Stimulated activated CD8-positive, alpha-beta memory T cell treated with anti-CD3 and anti-CD28 coated beads, Interleukin-15, amount 100 ng/mL, for 48 hours (primary cell): Measurements from ENCODE around the gene ZNF555.
A peak's percentile ranks its signal among the peaks of the same experiment; 100 is the strongest.
"Not testable (repeated sequence)": the region's sequence is repeated elsewhere in the genome, so short reads cannot be mapped to it uniquely, and the experiment has no call there.

Source experiments
- DNase-seq, 2 donors: peaks; one replicate each; pipeline ENCODE4 v3.0.0-alpha.2; 2020; ENCODE audit warnings: low read depth in 2 of 2

ZNF555 gene

DNA sequence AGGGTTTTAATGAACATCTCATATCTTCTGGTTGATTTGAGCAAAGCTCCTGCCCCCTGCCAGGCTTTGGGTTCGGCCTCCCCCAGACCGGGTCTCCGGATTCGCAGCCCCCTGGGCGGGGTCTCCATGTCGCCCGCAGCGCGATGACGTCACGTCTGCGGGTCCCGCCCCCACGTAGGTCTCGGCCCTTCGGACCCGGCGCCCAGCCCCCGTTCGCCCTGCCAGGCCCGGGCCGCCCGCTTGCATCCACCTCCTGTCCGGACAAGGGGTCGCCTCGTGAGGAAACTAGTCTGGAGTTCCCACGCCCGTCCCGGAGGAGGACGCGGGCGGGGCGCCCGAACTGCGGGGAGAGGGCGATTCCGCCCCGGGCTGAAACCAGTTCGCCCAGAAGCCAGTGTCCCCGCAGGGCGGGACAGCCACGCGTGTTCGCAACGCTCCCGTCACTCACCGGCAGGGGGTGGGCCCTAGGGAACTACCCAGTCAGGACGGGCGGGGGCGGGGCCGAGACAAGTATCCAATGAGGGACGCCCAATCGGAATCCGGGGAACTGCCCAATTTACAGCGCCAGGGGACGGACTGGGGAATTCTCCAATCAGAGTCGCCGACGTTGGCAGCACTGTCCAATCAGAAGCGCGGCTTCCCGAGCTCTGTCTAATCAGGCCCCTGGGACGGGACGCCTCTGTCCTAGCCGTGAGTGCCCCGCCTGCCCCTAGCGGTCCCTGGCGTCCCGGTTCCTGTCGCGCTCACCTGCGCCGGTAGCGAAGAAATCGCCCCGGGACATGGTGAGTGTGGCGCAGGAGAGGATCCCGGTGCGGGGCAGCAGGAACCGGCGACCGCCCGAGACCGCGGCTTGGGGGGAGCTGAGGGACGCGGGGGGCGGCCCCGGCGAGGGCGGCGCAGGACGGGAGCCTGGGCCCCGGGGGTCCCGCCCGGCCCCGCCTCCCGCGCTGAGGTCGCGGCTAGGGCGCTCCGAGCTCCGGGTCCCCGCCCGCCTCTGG is at the start of gene ZNF555:
Gene ZNF555 (plus strand): TSS at position 682 of the 998 bp plus-strand sequence. CDS start 98 bp downstream, at position 780.
- DNase-seq, result peak; percentile 95

DNA sequence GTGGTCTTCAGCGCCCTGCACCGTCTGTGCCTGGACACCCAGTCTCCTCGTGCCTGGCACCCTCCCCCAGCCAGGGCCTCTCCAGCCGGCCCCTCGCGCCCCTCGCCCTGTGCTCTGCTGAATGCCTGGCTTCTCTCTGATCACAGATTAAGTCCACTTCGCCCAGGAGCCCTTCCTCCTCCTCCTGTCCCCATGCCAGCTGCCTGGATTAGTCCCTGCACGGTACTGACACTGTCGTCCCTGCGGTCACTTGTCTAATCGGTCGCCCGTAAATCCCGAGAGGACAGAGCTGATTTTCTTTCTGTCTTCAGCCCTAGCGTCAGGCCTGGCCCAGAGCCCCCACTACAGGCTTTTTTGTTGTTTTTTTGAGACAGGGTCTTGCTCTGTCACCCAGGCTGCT is 49.4 kb upstream of the ZNF555 start:
- DNase-seq, result no peak

DNA sequence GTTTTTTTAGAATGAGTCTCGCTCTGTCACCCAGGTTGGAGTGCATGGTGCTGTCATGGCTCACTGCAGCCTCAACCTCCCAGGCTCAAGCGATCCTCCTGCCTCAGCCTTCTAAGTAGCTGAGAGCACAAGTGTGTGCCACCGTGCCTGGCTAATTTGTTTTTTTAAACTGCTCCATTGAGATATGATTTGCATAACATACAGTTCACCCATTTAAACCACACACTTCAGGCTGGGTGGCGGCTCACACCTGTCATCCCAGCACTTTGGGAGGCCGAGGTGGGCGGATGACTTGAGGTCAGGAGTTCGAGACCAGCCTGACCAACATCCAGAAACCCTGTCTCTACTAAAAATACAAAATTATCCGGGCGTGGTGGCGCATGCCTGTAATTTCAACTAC is 48.6 kb upstream of the ZNF555 start:
- not testable (repeated sequence) for DNase-seq

DNA sequence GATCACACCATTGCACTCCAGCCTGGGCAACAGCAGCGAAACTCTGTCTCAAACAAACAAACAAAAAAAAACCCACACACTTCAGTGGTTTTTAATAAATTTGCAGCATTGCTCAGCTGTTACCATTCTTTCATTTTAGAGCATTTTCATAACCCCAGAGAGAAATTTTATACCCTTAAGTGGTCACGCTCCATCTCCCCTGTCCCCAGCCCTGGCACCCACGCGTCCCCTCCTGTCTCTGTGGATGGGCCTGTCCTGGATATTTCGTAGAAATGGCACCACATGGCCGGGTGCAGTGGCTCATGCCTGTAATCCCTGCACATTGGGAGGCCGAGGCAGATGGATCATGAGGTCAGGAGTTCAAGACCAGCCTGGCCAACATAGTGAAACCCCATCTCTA is 48.1 kb upstream of the ZNF555 start:
- DNase-seq, result no peak

DNA sequence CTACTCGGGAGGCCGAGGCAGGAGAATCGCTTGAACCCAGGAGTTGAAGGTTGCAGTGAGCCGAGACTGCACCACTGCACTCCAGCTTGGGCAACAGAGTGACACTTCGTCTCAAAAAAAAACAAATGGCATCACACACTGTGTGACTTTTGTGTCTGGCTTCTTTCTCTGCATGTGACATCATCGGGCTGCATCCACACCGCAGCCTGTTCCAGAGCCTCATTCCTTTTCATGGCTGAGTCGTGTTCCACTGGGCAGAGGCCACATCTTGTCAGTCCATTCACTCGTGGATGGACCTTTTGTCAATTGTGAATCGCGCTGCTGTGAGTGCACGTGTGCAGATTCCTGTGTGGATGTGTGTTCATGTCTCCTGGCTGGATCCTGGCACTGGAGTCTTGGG is 47.7 kb upstream of the ZNF555 start:
- DNase-seq, result no peak

DNA sequence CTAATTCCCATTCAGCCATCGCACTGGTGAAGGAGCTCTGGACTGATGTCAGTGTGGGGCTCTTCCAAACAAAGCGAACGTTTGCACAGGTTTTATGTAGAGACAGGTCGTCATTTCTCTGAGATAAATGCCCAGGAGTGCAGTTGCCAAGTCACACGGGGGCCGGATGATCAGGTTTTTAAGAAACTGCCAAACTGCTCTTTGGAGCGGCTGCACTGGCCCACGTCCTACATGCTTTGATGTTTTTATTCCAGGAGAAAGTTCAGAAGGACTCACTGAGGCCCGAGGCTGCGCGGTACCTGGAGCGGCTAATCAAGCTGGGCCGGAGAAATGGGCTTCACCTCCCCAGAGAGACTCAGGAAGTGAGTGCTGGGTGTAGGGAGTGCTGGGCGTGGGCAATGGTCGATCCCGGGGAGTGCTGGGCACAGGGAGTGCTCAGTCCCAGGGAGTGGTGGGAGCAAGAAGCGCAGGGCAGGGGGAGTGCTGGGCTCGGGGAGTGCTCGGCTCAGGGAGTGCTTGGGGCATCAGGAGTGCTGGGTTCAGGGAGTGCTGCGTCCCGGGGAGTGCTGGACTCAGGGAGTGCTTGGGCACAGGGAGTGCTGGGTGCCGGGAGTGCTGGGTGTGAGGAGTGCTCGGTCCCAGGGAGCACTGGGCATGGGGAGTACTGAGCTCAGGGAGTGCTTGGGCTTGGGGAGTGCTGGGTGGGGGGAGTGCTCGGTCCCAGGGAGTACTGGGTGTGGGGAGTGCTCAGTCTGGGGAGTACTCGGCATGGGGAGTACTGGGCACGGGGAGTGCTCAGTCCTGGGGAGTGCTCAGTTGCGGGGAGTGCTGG is 45.2 kb upstream of the ZNF555 start:
- DNase-seq, result no peak

DNA sequence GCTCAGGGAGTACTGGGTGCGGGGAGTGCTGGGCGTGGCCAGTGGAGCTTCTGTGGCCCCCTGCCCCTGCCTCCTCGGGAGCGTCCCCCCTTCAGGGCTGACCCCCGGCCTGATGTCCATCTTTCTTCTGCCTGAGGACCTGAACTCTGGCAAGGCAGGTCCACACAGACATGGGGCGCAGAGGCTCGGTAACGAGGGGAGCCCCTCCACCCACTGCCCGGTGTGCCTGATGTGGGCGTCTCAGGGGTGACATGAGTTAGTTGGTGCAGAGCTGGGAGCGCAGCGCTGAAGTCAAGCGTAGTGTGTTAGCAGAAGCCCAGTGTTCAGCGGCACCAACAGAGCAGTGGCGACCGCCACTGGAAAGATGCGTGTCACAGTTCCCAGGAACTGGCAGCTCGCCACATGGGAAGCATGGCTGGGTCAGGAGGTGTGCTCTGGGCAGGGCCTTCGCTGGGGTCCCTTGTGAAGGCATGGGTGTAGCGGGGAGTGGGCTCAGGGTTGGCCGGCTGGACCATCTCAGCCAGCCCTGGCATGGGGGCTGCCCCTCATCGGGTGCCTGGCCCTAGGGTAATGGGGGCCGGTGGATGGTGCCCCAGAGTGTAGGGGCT is 44.5 kb upstream of the ZNF555 start:
- no peak for DNase-seq

DNA sequence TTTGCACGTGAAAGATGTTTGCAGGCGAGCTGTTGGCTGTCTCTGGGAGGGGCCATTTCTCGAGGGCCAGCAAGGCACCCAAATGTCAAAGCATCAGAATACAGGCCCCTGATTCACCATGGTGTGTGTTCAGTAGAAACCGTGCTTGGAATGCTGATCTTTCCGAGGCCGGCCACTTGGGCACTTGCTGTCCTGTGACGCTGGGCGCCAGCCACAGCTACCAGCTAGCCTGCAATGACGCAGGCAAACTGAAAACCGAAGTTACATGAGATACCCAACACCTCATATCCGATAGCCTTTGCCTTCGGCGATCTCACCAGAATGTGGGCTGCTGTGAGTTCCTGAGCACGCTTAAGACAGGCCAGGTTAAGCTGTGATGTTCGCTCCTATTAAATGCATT is 44.0 kb upstream of the ZNF555 start:
- DNase-seq, result no peak

DNA sequence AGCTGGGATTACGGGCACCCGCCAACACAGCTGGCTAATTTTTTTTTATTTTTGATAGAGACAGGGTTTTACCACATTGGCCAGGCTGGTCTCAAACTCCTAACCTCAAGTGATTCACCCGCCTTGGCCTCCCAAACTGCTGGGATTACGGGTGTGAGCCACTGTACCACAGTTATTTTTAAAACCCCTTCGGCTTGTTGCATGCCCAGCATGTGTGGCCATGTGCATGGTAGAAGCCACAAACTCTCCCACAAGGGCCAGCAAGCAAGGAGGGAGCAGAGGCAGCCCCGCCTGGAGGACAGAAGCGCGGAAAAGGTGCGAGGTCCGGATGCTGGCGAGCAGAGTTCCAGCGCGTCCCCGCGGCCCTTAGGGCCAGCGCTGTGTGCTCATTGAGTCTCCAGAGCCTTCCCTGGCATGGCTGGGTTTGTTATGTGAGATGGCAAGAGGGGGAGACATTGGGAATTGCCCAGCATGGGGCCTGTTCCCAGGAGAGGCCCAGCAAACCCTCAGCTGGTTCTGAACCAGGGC is 43.1 kb upstream of the ZNF555 start:
- no peak for DNase-seq

DNA sequence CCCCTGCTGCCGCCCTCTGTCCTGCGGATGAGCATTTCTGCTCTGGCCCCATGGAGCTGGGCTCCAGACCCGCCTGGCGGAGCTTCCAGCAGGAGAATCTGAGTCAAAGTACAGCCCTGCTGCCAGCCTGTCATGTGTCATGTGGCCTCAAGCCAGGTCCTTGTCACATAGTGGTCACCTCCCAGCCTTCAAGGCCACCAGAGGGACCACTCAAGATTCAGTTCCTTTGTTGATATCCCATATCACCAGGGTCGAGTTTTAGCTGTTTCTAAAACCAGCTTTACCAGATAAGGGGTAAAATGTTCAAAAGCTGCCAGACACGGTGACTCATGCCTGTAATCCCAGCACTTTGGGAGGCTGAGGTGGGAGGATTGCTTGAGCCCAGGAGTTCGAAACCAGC is 42.5 kb upstream of the ZNF555 start:
- no peak for DNase-seq

DNA sequence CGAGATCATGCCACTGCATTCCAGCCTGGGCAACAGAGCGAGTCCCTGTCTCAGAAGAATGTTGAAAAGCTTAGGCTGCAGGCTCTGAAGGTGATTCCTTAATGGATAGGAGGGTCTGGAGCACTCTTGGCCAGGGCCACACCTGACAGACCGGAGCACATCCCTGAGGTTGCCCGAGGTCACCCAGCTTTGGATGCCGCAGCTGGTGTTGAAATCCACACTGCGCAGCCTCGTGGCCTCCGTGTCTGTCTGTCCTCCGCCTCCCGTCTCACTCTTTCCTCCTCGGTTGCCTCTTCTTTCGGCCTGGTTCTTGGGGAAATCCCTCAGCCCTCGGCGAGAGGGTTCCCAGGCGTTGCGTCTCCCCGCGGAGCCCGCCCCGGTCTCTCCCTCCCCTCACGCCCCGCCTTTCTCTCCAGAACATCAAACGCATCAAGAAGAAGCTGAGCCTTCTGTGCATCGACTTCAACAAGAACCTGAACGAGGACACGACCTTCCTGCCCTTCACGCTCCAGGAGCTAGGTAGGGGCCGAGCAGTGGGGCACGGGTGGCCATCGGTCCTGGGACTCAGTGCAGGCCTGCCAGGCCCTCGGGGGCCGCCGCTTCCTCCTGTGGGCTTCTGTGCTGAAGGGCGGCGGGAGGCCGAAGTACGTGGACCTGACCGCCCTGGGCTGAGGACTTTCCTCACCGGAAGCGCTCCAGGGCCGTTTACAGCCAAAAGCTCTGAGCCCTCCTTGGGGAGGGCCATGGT is 41.8 kb upstream of the ZNF555 start:
- DNase-seq, result no peak

DNA sequence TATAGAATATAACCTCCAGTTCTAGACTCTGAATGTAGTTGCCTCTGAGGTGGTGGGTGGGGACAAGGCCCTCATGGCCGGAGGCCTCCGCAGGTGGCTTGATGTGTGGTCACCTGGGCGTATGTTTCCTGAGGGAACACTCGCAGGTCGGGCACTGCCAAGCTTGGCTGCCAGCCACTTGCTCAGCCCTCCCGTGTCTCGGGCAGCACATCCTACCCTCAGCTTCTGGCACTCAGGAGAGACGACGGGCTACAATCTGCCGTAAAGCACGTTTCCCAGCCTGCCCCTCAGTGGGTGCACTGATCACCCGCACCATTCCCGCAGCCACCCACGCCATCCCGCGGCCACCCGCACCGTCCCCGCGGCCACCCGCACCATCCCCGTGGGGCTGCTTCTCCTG is 40.8 kb upstream of the ZNF555 start:
- no peak for DNase-seq

DNA sequence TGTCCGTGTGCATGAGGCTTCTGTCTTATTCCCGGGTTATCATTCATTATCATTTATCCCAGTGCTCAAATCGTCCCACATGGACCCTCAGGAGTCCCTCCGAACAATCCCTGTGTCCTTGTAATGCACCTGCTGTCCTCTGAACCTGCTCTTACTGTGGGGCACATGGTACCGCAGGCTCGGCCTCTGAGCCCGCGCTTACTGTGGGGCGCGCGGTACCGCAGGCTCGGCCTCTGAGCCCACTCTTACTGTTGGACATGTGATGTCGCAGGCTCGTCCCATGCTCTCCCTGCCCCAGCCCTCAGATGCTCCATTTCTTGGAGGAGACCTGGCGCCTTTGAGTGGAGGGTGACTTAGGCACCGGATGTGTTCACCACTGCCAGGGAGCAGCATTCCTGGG is 38.4 kb upstream of the ZNF555 start:
- DNase-seq, result no peak

DNA sequence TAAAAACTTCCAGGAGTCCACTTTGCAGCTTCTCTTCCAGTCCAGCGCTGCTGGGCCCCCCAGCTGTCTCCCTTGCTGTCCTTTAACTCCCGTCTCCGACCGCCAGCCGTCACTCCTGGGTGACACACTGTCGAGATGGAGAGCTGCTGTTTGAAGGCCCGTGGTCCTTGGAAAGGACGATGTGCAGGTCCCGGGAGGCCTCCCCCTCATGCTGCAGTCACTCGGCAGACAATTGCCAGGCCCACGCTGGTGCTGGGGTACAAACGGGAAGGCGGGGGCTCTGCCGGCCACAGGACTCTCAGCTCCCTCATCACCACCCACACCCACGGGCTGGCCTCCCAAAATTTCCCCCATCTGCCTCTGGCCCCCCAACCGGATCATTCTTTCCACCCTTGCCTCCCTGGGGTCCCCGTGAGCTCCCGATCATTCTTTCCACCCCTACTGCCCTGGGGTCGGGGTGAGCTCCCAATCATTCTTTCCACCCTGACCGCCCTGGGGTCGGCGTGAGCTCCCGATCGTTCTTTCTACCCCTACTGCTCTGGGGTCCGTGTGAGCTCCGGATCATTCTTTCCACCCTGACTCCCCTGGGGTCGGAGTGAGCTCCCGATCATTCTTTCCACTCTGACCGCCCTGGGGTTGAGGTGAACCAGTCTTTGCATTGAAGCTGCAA is 37.7 kb upstream of the ZNF555 start:
- no peak for DNase-seq

GRCh38 chr19:2804156-2805004 is 36.9 kb upstream of the ZNF555 start:
- DNase-seq, result no peak

DNA sequence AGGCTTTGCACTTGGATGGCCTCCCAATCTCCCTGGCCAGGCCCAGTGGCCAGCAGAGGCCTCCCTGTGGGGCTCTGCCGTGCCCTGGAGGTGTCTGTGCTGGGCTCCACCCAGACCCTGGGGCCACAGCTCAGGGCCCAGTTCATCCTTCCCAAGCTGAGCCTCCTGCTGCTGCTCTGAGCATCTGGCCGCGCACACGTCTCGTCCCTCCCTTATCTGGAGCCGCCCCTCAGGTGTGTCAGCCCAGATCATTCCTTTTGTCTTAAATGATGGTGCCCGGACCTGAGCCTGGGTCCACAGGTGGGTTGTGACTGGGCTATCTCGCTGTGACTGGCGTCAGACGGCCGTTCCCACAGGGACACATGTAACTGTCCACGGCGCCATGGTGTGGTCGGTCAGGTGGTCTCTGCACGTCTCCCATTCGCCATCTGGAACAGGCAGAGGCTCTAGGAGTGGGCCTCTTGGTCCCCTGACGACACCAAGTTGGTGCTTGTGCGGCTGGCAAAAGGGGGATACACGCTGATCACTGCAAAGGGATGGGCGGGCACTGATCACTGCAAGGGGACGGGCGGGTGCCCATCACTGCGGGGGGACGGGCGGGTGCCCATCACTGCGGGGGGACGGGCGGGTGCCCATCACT is 35.9 kb upstream of the ZNF555 start:
- DNase-seq, result no peak

DNA sequence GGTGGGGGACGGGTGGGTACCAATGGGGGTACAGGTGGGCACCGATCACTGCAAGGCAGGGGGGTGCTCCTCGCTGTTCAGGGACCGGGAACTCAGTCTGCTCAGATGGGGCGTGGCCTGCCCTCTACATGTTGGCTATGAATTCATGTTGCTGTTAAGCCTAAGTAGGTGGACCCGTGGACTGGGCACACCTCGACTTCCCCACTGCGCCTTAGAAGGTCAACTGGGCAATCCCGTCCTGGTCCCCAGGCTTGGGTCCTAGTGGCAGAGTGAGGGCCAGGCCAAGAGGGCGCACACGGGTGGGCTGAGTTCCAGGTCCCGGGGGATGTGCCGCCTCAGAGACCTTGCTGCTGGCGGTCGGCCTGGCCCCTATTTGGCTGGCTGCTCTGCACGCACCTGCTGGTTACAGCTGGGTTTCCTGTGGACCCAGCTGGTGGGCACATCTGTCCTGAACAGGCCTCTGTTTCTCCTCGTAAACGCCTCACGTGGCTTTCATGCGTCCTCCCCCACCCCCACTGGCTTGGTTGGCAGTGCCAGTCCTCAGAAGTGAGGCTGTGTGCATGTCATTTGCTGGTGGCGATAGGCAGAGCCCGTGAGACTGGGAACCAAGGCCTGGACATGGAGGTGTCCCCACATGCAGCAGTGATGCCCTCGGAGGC is 35.2 kb upstream of the ZNF555 start:
- no peak for DNase-seq

DNA sequence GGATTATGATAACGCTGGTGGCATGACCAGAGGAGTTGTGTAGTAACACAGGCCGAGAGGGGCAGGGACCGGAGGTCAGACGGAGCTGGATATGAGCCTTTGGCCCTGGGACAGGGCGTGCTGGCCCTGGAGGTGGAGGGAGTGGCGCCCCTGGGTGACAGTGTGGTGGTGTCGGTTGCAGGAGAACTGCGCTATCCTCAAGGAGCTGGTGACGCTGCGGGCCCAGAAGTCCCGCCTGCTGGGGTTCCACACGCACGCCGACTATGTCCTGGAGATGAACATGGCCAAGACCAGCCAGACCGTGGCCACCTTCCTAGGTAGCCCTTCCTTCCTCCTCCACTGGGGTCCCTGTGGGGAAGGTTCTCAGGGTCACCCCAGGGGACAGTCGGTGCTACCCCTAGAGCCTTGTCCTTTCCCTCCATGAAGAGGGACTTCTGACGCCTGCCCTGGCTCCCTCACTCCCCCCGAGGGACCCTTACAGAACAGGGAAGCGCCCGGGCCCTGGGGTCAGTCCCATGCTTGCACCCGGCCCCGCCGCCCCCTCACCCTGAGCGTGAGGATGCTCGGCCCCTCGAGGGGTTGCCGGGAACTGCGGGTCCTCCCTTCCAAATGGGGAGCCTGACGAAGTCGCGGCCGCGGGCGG is 34.4 kb upstream of the ZNF555 start:
- no peak for DNase-seq
